ENCODE measurements around the gene CASP6.

The CASP6 gene

DNA sequence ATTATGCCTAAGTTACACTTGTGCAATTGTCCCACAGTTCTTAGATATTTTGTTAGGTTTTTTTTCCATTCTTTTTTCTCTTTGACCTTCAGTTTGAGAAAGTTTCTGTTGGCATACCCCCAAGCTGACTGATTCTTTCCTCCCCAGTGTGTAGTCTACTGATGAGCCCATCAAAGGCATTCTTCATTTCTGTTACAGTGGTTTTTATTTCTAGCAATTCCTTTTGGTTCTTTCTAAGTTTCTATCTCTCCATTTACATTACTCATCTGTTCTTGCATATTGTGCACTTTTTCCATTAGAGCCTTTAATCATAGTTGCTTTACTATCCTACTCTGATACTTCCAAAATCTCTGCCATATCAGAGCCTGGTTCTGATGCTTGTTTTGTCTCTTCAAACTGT is 31.9 kb downstream of the CASP6 start:
- DNase-seq (ENCODE audit: low read depth in 2 of 2): no peak

DNA sequence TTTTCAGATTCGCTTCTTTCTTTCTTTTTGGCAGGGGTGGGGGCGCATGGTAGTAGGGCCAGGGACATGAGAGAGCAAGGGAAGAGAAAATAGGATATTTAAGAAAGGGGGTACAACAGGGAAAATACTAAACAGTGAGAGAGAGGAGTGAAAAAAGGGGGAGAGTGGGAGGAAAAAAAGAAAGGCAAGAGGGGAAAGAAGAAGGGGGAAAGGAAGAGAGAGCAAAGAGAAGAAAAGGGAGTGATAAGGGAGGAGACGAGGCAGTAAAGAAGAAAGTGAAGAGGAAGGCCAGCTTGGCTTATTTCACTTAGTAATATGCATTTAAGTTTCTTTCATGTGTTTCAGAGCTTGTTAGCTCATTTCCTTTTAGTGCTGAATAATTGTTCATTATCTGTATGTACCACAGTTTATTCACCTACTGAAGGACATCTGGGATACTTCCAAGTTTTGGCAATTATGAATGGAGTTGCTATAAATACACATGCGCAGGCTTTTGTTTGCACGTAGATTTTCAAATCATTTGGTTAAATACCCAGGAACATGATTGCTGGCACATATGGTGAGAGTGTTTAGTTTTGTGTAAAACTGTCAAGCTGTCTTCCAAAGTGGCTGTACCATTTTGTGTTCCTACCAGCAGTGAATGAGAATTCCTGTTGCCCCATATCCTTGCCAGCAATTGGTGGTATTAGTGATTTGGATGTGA is 37.3 kb downstream of the CASP6 start:
- DNase-seq (ENCODE audit: low read depth in 2 of 2): no peak

DNA sequence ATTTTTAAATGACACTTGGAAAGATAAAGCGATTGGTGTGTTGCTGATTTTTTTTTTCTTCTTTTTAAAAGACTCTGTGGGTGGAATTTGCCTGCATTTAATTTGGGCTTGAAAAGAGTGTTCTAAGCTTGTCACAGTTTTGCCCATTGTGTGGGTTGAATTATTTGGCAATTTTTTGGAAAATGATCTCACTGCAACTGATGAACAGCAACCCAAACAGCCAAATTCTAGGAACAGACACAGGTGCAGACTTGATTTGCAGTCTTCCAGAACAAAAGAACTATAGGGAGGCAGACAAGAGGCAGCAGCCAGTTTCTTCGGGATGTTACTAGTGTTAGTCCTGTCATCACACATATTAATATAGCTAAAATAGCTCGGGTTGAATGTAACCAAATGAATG is 40.5 kb downstream of the CASP6 start:
- no peak for DNase-seq (ENCODE audit: low read depth in 2 of 2)

DNA sequence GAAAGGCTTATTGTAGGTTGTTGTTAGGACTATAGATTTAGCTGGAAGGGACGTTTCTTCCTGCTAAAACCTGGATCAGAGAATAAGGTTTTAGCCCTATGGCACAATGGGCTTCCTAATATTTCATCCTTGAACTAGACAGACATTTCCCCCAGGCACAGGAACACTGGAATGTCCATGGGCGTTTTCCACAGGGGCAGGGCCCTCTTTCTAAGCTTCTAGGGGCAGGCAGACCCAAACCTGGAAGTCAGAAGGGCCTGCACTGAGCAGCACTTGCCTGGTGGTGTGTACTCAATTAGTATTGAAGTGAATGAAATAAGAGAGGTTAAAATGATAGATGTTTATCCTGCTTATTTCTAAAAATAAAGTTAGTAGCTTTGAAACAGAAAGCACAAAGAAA is 41.1 kb downstream of the CASP6 start:
- DNase-seq (ENCODE audit: low read depth in 2 of 2): no peak

DNA sequence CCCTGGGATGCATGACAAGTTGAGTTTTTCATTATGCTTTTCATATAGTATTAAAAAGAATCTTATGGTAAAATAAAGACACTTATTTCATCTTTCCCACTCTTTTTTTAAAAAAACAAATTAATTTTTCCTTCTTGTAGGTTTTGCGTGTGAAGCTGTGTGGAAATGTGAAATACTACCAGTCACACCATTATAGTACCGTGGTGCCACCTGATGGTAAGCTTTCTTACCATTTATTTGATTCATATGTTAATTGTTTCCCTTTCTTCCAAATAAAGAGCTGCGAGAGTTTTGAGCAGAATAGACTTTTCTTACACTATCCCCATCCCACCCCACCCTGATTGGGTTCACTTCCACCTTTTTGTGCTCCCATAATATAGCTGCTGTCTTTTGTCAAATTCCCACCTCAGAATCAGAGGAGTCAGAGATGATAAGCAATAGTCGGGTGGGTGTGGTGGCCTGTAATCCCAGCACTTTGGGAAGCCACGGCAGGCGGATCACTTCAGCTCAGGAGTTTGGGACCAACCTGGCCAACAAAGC is 44.3 kb downstream of the CASP6 start:
- no peak for DNase-seq (ENCODE audit: low read depth in 2 of 2)

DNA sequence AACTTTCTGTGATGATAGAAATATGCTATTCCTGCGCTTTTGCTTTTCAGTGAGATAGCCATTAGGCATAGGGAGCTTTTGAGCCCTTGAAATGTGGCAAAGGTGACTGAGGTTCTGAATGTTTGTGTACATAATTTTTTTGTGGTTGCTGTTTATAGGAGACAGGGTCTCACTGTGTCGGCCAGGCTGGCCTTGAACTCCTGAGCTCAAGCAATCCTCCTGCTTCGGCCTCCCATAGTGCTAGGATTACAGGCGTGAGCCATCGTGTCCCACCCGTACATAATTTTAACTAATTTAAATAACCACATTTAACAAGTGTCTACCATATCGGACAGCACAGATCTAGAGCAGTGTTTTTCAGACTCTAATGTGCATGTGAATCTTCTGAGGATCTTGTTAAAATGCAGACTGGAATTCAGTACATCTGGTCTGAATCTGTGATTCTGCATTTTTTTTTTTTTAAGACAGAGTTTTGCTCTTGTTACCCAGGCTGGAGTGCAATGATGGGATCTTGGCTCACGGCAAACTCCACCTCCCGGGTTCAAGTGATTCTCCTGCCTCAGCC is 45.3 kb downstream of the CASP6 start:
- no peak for DNase-seq (ENCODE audit: low read depth in 2 of 2)

DNA sequence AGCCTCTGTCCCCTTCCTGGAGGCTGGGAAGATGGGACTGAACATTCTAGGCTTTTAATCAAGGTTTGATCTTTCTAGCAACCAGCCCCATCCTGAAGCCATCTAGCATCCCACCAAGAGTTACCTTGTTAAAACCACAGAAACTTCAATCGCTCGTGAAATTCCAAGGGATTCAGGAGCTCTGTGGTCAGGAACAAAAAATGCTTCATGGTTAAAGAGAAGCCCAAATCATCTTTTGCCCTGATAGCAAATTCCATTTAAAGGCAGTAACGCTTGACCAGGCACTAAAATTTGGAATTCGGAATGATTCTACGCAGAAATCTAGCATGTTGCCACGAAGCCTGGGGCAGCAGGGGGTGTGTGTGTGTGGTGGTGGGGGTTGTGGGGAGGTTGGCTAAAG is 47.8 kb downstream of the CASP6 start:
- no peak for DNase-seq (ENCODE audit: low read depth in 2 of 2)

DNA sequence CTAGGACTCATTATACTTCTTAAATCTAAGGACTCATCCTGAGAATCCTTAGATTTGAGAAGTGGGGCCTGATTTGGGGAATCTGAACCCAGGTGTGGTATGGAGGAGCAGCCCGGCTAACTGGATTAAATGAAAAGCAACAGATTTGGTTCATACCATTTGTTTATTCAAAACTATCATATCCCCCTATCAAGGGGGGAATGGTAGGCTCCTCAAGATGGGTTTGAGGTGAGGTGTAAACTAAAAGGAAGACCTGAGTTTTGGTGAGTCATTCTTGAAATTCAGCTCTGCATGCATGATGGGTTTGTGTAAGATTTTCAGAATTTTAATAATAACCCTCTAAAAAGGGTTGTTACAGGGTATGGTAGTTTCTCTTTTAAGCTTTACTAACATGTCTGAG is 53.4 kb downstream of the CASP6 start:
- no peak for DNase-seq (ENCODE audit: low read depth in 2 of 2)

DNA sequence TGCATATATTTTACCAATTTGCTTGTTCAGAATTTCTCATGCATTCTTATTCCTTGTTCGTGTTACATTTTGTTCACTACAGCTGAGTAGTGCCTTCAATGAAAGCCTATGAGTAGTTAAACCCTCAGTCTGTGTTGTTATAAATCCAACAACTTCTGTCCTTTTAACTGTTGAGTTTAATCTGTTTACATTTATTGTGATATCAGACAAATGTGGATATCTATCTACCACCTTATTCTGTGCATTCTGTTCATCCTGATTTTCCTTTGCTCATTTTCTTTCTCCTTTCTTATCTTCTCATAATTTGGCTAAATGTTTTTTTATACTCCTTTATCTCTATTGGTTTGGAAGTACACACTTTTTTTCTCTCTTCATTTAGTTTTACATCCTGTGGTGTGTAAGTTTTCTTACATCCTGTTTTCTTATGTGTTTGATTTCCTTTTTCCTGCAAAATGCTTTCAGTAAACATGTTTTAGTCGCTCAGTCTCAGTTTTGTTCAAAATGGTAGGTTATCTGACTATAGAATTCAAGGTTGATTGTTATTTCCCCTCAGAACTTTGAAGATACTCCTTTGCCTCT is 54.2 kb downstream of the CASP6 start:
- DNase-seq (ENCODE audit: low read depth in 2 of 2): no peak

DNA sequence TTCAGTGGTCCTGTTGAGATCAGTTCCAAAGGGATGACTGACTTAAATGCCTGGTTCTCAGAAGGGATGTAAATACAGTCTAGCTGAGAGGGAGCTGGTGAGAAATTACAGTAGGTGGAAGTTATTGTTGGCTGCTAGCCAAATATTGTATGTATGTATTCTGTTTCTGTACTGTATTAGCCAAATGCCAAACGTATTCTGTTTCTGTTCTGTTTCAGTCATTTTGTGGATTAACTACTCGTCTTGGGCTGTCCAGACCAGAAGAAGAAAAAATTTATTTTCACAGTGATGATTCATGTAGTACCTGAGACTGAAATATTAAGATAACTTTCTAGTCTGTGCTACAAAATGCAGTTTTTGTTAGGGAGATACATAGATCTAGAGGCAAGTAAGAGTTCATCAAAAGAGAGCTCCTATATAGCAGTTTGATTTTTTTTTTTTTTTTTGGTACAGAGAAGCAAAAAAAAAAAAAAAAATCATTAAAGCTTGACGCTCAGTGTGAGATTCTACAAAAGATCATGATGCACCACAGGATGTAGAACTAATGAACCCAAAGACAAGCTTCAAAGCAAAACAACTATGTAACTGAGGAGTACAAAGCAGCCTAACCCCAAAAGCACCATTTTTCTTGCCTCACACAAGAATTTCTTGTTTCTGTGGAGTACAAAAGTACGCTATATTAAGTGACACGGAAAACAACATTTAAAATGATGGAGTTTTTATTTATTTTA is 54.8 kb downstream of the CASP6 start:
- DNase-seq (ENCODE audit: low read depth in 2 of 2): no peak

DNA sequence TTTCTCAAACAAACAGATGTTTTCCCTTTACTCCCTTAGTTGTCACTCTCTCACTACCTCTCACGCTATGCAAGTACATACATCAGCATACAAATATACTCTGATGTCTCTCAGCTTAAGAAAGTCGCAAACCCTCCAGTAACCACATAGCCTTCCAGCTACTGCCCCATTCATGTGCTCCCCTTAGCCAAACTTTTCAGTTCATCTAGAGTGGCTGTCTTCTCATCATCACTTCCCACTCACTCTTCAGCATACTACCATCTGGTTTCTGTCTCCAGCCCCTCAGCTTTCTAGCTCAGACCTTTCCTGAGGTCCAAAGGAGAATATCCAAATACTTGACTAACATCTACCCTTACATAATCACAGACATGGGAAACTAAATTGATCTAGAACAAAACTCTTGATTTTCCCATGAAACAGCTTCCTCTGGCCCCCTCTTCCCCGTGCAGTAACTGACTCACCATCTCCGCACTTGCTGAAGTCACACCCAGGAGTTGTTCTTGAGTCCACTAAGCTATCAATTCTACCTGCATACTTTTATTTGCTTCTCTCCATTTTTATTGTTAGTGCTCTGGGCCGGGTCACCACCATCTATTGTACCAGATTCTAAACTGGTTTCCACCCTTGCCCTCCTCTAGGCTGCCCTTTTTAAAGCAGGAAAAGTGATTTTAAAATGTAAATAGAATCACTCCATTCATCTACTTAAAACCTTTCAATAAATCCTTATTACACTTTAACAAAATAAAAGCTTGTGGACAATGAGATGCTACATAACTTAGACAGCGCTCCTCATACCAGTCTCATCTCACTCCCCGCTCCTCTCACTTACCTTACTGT is 57.2 kb downstream of the CASP6 start:
- no peak for DNase-seq (ENCODE audit: low read depth in 2 of 2)

DNA sequence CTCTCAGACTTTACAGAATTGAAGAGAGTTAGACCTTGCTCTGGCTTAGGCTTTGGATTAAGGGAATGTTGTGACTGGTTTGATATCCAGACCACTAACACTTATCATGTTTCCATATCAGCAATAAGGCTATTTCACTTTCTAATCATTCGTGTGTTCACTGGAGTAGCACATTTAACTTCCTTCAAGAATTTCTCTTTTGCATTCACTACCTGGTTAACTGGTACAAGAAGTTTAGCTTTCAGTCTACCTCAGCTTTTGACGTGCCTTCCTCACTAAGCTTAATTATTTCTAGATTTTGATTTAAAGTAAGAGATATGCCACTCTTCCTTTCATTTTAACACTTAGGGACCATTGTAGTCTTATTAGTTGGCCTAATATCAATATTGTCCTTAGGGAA is 62.6 kb downstream of the CASP6 start:
- no peak for DNase-seq (ENCODE audit: low read depth in 2 of 2)

Data from stimulated activated CD4-positive, alpha-beta T cell treated with anti-CD3 and anti-CD28 coated beads, Interleukin-1b, Interleukin-23, amount 100 ng/mL, for 4 hours (primary cell).